Right lung (tissue), 5 donors: ENCODE data around the gene HOXC13. TPM values are rescaled to one million over a fixed set of nuclear protein-coding genes. Genes with fewer than 3 reads are reported as not detected.
A peak's percentile ranks its signal among the peaks of the same experiment; 100 is the strongest.

Source experiments
- DNase-seq, 2 donors: peaks; one replicate each; pipeline ENCODE4 v3.0.0-alpha.2; 2013
- polyA plus RNA-seq, 5 donors: library from polyadenylated mRNA; unstranded; fragments of 120-200 nt; gene quantifications; one replicate each; pipeline versions ENCODE4 v1.2.1 to v1.2.3, GENCODE V29; 2013; ENCODE audit warnings: inconsistent platforms in 1 of 5, low replicate concordance in 1 of 5; ENCODE audit not compliant: insufficient read length in 5 of 5, insufficient read depth in 1 of 5

HOXC13 gene
- polyA plus RNA-seq, 5 donors, result not detected

GRCh38 chr12:53981634-53982565 lies 43.3 kb downstream of the HOXC13 start:
- DNase-seq, result no peak

- DNase-seq, result no peak
These were observed 44.3 kb downstream of the HOXC13 start for GRCh38 chr12:53982648-53983567.

- no peak for DNase-seq
These were observed 44.9 kb downstream of the HOXC13 start for GRCh38 chr12:53983568-53983949.

- DNase-seq, result no peak
These were observed 45.4 kb downstream of the HOXC13 start for GRCh38 chr12:53983950-53984572.

- peak; percentile 67 to 73 for DNase-seq
These were observed 46.5 kb downstream of the HOXC13 start, which contains the start of gene HOXC10 for GRCh38 chr12:53984901-53985691. Gene HOXC10 (plus strand): TSS chr12:53985146. CDS start chr12:53985260, 114 bp downstream.

- DNase-seq, result no peak
These were observed 47.0 kb downstream of the HOXC13 start for GRCh38 chr12:53985692-53985993.

GRCh38 chr12:53985994-53986685 lies 47.5 kb downstream of the HOXC13 start:
- DNase-seq, result no peak

- DNase-seq, result no peak
These were observed 48.3 kb downstream of the HOXC13 start for GRCh38 chr12:53986686-53987483.

GRCh38 chr12:53987787-53988230 lies 49.2 kb downstream of the HOXC13 start:
- DNase-seq, result no peak

GRCh38 chr12:53988541-53989226 lies 50.1 kb downstream of the HOXC13 start:
- DNase-seq, result no peak

- DNase-seq, result no peak
These were observed 50.8 kb downstream of the HOXC13 start for GRCh38 chr12:53989227-53990113.

GRCh38 chr12:53990311-53991076 lies 51.9 kb downstream of the HOXC13 start:
- no peak for DNase-seq

GRCh38 chr12:53991077-53991460 lies 52.4 kb downstream of the HOXC13 start:
- no peak for DNase-seq

- DNase-seq, result no peak
These were observed 53.8 kb downstream of the HOXC13 start for GRCh38 chr12:53992377-53992889.

GRCh38 chr12:53993162-53994008 lies 54.8 kb downstream of the HOXC13 start:
- DNase-seq, result no peak

- DNase-seq, result no peak
These were observed 55.3 kb downstream of the HOXC13 start for GRCh38 chr12:53994009-53994263.
